Measurements from ENCODE around the gene DHDDS.

DHDDS gene

DNA sequence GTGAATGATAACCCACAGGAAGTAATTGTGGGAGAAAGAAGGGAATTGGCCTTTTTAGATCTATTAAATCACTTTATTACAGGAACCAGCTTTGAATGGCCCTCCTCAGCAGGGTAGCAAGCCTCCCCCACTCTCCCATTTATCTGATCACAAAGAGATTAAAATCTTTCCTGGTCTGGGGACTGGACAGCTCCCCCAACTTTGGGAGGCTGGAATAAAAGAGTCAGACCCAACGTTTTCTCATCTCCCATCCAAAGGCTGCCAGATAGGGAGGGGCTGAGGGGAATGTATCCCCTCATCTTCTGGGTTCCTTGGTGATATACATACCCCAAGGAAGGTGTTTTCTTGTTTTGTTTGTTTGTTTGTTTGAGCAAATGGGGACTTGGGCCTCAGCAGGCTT, 19.1 kb upstream of the DHDDS start:
- no peak for TF ChIP-seq CTCF (IDR thresholded peaks at IDR 0.05; ENCODE audit: extremely low read depth, insufficient read depth, missing control alignments)
- DNase-seq (ENCODE audit: low spot score), result no peak
- in situ Hi-C loops (cut with MboI; ENCODE audit: low pct_unique_long_range_greater_than_20kb, low sequenced_read_pairs, unreplicated experiment), result no loop called here

- TF ChIP-seq CTCF (IDR thresholded peaks at IDR 0.05; ENCODE audit: extremely low read depth, insufficient read depth, missing control alignments), result peak; percentile 98
- peak; percentile 81 for DNase-seq (ENCODE audit: low spot score)
- in situ Hi-C loops (cut with MboI; ENCODE audit: low pct_unique_long_range_greater_than_20kb, low sequenced_read_pairs, unreplicated experiment), result no loop called here
Observed at GRCh38 chr1:26417111-26417759, 14.9 kb upstream of the DHDDS start.

- no peak for DNase-seq (ENCODE audit: low spot score)
- in situ Hi-C loops (cut with MboI; ENCODE audit: low pct_unique_long_range_greater_than_20kb, low sequenced_read_pairs, unreplicated experiment), result no loop called here
- TF ChIP-seq CTCF (IDR thresholded peaks at IDR 0.05; ENCODE audit: extremely low read depth, insufficient read depth, missing control alignments), result no peak
Observed at GRCh38 chr1:26418865-26419349, 13.2 kb upstream of the DHDDS start.

- no peak for DNase-seq (ENCODE audit: low spot score)
- TF ChIP-seq CTCF (IDR thresholded peaks at IDR 0.05; ENCODE audit: extremely low read depth, insufficient read depth, missing control alignments), result no peak
- in situ Hi-C loops (cut with MboI; ENCODE audit: low pct_unique_long_range_greater_than_20kb, low sequenced_read_pairs, unreplicated experiment), result no loop called here
Observed at GRCh38 chr1:26419494-26419893, 12.6 kb upstream of the DHDDS start.

GRCh38 chr1:26429721-26430120, 2.4 kb upstream of the DHDDS start:
- no peak for TF ChIP-seq CTCF (IDR thresholded peaks at IDR 0.05; ENCODE audit: extremely low read depth, insufficient read depth, missing control alignments)
- in situ Hi-C loops (cut with MboI; ENCODE audit: low pct_unique_long_range_greater_than_20kb, low sequenced_read_pairs, unreplicated experiment), result no loop called here

GRCh38 chr1:26432793-26433192, 672 bp downstream of the DHDDS start:
- in situ Hi-C loops (cut with MboI; ENCODE audit: low pct_unique_long_range_greater_than_20kb, low sequenced_read_pairs, unreplicated experiment), result no loop called here
- TF ChIP-seq CTCF (IDR thresholded peaks at IDR 0.05; ENCODE audit: extremely low read depth, insufficient read depth, missing control alignments), result no peak
- DNase-seq (ENCODE audit: low spot score), result no peak

More at GRCh38 chr1:26429721-26430120, 2.4 kb upstream of the DHDDS start:
- no peak for DNase-seq (ENCODE audit: low spot score)

Measured in GM13977 (cell line).